D721Med (cell line): ENCODE measurements around the gene SYTL1.

ENCODE experiments used
- DNase-seq: peaks from one replicate; pipeline ENCODE4 v3.0.0; 2011; ENCODE audit warnings: low spot score; ENCODE audit not compliant: insufficient read length
- FAIRE-seq: peaks from 2 replicates; lab custom pipeline; 2011; peaks lifted over from hg19 to GRCh38; lab: Jason Lieb, UNC
- CTCF ChIP-seq: IDR thresholded peaks from 2 replicates; pipeline ENCODE4 v1.5.1; 2012; ENCODE audit warnings: mild to moderate bottlenecking, control low read depth; ENCODE audit not compliant: insufficient read depth; ENCODE audit errors: missing control alignments

SYTL1 gene

DNA sequence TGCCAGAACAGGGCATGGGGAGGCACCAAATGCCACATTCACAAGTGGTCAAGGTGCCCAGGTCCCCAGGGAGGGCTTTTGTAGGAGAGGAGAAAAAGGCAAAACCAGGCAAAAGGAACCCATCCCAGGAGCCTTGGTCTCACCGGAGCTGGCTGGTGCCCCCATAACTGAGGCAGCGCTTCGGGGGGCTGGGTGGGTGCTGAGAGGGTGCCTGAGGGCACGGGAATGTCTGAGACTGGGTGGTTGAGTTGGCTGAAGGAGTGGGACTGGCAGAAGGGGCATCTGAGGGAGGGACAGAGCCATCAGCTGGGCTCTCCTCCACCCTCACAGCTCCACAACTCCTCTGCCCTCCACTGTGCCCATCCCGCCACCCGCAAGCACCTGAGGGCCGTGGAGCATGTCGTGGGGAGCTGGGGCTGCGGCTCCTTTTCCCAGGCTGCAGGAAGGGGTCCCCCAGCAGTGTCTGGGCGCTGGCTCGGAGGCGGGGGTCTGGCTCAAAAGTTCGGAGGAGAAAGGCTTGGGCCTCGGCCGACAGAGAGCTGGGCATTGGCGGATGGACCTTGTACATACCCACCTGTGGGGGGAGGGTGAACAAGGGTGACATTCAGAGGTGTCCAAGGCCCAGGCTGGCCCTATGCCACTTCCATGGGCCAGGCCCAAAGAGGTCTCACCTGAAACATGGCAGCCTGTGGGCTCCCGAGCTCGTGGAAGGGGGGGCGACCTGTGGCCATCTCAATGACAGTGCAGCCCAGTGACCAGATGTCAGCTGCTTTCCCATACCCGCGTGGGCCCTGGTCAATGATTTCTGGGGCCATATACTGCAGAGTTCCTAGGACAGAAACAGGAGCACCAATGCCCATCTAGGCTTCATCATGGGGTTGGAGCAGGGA, 16.5 kb downstream of the SYTL1 start:
- TF ChIP-seq CTCF: no peak
- DNase-seq: no peak
- FAIRE-seq: no peak

GRCh38 chr1:27358928-27359313, 17.1 kb downstream of the SYTL1 start:
- no peak for FAIRE-seq
- no peak for TF ChIP-seq CTCF
- no peak for DNase-seq

GRCh38 chr1:27359822-27360158, 18.0 kb downstream of the SYTL1 start:
- TF ChIP-seq CTCF: no peak
- no peak for FAIRE-seq
- DNase-seq: no peak

DNA sequence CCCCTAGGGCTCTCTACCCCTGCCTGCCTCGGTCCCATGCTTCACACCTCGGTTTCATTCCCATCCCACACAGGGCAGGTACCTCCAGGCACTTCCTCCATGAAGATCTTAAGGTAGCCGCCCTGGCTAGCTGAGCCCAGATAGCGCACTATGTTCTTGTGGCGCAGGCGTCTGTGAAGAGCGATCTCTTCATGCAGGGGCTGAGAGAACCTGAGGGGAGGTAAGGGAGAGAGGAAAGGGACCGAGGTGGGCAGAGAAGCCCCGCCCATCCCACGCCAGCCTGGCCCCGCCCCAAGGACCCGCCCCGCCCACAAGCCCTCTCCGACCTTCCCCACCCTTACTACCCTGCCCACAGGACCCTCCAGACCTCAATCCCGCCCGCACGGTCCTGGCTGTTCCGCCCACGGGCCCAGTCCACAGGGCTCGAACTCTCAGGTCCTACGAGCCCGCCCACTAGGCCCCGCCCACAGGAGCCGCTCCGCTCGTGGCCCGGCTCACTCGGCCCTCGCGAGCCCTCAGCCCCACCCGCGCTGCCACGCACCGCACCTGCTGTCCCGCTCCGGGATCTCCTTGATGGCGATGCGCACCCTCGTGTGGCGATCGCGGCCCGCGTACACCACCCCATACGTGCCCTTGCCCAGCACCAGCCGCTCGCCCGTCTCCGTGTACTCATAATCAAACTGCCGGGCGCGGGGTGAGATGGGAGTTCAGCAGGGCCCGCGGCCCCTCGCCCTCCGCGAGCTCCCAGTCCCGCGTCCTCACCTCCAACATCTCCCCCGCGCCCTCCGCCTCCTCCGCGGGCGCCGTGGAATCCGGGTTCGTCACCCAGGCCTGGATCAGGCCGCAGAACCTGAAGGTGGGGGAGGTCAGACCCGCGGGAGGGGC, 18.6 kb downstream of the SYTL1 start:
- no peak for TF ChIP-seq CTCF
- no peak for DNase-seq
- FAIRE-seq: no peak

- no peak for FAIRE-seq
- no peak for DNase-seq
- no peak for TF ChIP-seq CTCF
Observed at GRCh38 chr1:27361044-27361402, 19.2 kb downstream of the SYTL1 start.

GRCh38 chr1:27361553-27361952, 19.7 kb downstream of the SYTL1 start:
- DNase-seq (no peak), FAIRE-seq (no peak)
- TF ChIP-seq CTCF: no peak
